Lung microvascular endothelial cell (primary cell): ENCODE data around the gene ANKS3. TPM values are rescaled to one million over a fixed set of nuclear protein-coding genes. Genes with fewer than 3 reads are reported as not detected.
"Not testable (repeated sequence)": the region's sequence is repeated elsewhere in the genome, so short reads cannot be mapped to it uniquely, and the experiment has no call there.

Experiments used
- DNase-seq, 2 donors: peaks; one replicate each; pipeline versions ENCODE4 v3.0.0 to v3.0.0-alpha.2; 2010; ENCODE audit warnings: low read depth in 2 of 2
- total RNA-seq: library from RNA; depleted of rRNA; stranded (reverse); fragments of >200 nt; gene quantifications from 2 replicates; pipeline ENCODE4 v1.2.1, GENCODE V29; 2014

The ANKS3 gene
- total RNA-seq, 1 donor from 2014 or later: 21.2 TPM

DNA sequence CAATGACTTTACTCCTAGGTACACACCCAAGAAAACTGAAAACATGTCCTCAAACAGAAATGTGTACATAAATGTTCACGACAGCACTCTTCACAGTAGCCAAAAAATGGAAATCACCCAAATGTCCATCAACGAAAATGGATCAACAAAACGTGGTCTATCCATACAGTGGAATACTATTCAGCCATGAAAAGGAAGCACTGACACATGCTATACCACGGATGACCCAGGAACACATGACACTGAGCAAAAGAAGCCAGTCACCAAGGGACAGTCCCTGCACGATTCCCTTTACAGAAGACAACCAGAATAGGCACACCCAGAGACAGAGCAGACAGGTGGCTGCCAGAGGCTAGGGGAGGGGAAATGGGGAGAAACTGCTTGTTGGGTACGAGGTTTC lies 21.6 kb upstream of the ANKS3 start:
- DNase-seq: no peak

DNA sequence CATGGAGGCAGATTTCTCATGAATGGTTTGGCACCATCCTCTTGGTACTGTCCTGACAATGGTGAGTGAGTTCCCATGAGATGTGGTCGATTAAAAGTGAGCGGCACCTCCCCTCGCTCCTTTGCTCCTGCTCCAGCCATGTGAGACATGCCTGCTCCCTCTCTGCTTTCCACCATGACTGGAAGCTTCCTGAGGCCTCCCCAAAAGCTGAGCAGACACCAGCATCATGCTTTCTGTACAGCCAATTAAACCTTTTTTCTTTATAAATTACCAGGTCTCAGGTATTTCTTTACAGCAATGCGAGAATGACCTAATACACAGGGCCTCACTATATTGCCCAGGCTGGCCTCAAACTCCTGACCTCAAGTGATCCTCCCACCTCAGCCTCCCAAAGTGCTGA lies 20.8 kb upstream of the ANKS3 start:
- DNase-seq: no peak

GRCh38 chr16:4753227-4753626 lies 19.2 kb upstream of the ANKS3 start:
- DNase-seq: no peak

DNA sequence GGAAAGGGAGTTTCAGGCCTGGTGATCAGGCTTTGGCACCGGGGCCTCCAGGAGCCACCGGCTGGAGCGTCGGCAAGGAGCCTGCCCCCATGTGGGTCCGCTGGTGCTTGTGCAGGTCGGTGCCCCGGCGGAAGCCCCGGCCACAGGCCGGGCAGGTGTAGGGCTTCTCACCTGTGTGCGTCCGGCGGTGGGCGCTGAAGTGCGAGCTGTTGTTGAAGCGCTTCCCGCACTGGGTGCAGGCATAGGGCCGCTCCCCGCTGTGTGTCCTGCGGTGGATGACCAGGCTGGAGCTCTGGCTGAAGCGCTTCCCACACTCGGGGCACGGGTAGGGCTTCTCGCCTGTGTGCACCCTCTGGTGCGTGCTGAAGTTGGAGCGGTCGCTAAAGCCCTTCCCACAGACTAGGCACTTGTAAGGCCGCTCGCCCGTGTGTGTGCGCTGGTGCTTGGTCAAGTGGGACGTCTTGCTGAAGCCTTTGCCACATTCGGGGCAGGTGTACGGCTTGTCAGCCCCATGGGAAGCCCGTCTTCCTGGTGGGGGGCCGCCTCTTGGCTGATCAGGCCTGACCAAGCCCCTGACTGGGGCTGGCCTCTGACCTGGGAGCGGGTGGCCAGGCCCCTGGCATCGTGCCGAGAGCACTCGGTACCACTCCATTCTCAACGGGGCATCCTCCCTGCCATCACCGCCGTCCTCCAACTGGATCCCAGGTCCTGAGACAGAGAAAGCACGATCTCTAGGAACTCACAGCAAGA lies 18.5 kb upstream of the ANKS3 start:
- DNase-seq: no peak

- DNase-seq: no peak
Observed at GRCh38 chr16:4750896-4751295, 16.8 kb upstream of the ANKS3 start.

GRCh38 chr16:4749700-4750257 lies 15.7 kb upstream of the ANKS3 start:
- DNase-seq: no peak

- no peak for DNase-seq
Observed at GRCh38 chr16:4748682-4749411, 14.8 kb upstream of the ANKS3 start.

DNA sequence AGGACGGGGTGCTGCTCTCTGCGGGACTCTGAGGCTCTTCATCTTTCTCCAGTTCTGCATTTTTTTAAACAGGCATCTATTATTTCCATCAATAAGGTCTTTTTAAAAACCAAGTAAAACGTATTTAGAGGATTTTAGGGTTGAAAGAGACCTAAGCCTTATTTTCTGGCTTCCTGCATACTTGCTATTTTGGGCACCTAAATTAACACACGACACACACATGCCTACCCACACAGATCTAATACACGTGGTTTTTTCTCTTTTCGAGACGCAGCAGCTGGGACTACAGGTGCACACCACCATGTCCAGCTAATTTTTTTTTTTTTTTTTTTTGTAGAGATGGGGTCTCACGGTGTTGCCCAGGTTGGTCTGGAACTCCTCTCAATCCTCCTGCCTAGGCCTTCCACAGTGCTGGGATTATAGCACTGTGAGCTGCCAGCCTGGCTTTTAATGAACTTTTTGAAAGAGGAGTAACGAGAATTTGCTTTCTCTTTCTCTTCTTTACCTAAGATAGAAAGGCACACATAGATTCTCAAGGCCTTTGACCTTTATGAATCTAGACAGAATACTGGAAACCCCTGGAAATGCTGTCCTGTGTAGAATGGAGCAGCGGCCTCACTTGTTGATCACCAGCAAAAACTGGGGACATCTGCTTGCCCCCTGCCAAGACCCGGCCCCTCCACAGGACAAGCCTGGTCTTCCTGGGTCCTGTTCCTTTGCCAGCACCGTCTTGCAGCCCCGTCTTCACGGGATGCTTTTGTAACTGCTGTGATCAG lies 14.0 kb upstream of the ANKS3 start:
- DNase-seq: no peak

GRCh38 chr16:4746991-4747574 lies 13.0 kb upstream of the ANKS3 start:
- no peak for DNase-seq

- no peak for DNase-seq
Observed at GRCh38 chr16:4746215-4746614, 12.1 kb upstream of the ANKS3 start.

DNA sequence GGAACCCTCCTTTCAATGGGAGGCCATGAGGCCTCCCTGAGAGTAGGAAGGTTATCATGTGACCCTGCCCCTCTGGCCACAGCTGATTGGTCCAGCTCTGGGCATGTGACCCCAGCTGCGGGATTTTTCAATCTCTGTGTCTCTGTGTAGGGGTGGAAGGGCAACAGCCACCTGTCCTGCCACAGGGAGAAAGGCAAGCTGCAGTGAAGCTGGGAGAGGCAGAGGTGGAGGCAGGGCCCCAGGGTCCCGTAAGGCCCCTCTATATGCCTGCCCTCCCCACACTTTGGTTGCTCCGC lies 11.2 kb upstream of the ANKS3 start:
- DNase-seq: no peak

- no peak for DNase-seq
Observed at GRCh38 chr16:4744555-4745273, 10.6 kb upstream of the ANKS3 start.

DNA sequence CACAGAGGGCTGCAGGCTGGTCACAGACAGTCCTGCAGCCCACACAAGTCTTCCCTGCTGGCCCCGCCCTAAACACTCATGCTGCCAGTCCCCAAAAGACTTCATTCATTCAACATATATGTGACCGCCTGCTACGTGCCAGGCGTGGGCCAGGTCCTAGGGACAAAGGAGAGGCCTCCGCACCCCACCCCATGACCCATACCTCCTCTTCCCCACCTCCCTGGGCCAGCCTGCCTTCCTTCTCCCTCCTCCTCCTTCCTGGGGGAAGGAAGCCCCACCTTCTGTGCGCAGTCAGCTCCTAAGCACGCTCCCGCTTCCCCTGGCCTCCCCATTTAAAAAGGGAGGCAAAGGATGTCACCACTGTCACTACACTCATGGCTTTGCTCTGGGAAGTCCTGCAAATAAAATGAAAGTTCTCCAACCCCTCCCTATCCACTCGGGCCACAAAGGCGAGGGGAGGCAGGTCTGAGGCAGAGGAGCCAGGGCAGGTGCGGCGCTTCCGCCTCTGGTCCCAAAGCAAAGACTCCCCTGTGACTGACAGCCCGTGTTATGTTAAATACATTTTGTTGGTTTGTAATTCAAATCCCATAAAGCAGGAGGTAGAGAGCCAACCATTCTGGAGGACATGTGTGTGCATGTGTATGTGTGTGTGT lies 9.3 kb upstream of the ANKS3 start:
- DNase-seq: no peak

GRCh38 chr16:4738370-4738769 lies 4.3 kb upstream of the ANKS3 start:
- DNase-seq: not testable (repeated sequence)

GRCh38 chr16:4737545-4737944 lies 3.5 kb upstream of the ANKS3 start:
- no peak for DNase-seq

GRCh38 chr16:4736546-4736945 lies 2.5 kb upstream of the ANKS3 start:
- DNase-seq: no peak

GRCh38 chr16:4734730-4735535 lies 862 bp upstream of the ANKS3 start:
- DNase-seq: peak; percentile 79 to 82

DNA sequence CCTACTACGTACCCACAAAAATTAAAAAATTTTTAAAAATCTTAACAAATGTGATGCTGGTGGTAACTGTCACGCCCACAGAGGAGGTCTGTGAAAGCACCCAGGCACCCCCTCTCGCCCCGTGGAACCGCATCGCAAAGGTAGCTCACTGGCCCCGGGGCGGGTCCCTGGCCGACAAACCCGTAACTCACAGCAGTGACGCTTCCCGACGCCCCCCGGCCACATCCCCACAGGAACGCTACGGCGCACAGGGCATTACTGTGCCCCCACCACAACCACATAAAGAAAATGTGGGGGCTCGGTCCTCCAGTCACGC lies 366 bp downstream of the ANKS3 start:
- no peak for DNase-seq

- no peak for DNase-seq
Observed at GRCh38 chr16:4733211-4733742, 794 bp downstream of the ANKS3 start.

- no peak for DNase-seq
Observed at GRCh38 chr16:4729876-4730275, 4.2 kb downstream of the ANKS3 start.
